Smooth muscle cell of the brain vasculature (primary cell): Measurements from ENCODE around the gene GCLC.

Experiments used
- DNase-seq: peaks from one replicate; pipeline ENCODE4 v3.0.0-alpha.2; 2012; ENCODE audit warnings: low read depth, low spot score

Gene GCLC

DNA sequence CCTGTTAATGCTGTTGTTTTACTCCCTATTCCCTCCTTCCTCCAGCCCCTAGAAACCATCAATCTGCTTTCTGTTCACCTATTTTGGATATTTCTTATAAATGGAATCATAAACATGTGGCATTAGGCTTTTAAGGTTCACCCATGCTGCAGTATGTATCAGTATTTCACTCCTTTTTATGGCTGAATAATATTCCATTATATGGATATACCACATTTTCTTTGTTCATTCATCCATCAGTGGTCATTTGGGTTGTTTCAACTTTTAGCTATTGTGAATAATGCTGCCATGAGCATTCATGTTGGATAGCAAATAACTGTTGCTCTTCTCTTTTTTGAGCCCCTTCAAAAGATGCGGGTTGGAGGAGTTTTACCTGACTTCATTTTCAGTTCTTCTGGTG lies 89.2 kb downstream of the GCLC start:
- no peak for DNase-seq

DNA sequence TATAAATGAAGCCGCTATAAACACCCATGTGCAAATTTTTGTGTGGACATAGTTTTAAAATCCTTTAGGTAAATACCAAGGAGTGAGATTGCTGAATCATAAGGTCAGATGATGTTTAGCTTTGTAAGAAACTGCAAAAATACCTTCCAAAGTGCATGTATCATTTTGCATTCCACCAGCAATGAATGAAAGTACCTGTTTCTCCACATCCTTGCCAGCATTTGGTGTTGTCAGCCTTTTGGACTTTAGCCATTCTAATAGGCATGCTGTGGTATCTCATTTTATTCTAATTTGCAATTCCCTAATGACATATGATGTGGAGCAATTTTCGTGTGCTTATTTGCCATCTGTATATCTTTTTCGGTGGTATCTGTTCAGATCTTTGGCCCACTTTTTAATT lies 93.7 kb downstream of the GCLC start:
- no peak for DNase-seq

DNA sequence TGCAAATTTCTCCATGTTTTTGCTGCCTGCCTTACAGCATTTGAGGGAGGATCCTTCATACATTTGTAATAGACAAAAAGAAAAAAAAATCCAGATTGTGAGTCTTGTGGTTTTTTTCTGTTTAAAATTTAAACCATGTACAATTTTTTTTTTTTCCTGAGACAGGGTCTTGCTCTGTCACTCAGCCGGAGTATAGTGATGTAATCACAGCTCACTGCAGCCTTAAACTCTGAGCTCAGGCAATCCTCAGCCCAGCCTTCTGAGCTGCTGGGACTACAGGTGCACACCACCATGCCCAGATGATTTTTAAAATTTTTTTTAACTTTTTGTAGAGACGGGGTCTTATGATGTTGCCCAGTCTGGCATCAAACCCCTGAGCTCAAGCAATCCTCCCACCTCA lies 97.0 kb downstream of the GCLC start:
- no peak for DNase-seq
